Ectodermal cell (in vitro differentiated cells): ENCODE measurements around the gene PHLPP1.
"Not testable (repeated sequence)": the region's sequence is repeated elsewhere in the genome, so short reads cannot be mapped to it uniquely, and the experiment has no call there.

Experiments used
- H3K27ac ChIP-seq: 2 replicates; pipeline ENCODE4 v1.7.0; 2013; ENCODE audit warnings: mild to moderate bottlenecking, low read depth, low read length; ENCODE audit not compliant: insufficient read depth, poor library complexity, severe bottlenecking
- H3K27me3 ChIP-seq: 2 replicates; pipeline ENCODE4 v1.7.0; 2013; ENCODE audit warnings: mild to moderate bottlenecking, low read length; ENCODE audit not compliant: insufficient read depth, control insufficient read depth, poor library complexity, severe bottlenecking
- H3K36me3 ChIP-seq: one replicate; pipeline ENCODE4 v1.7.0; 2013; ENCODE audit warnings: low read length; ENCODE audit not compliant: control insufficient read depth, insufficient read depth
- H3K4me1 ChIP-seq: one replicate; pipeline ENCODE4 v1.7.0; 2013; ENCODE audit warnings: low read length; ENCODE audit not compliant: control insufficient read depth, insufficient read depth
- H3K4me3 ChIP-seq: 2 replicates; pipeline ENCODE4 v1.7.0; 2013; ENCODE audit warnings: low read depth, low read length, control low read depth; ENCODE audit not compliant: insufficient read depth
- H3K9me3 ChIP-seq: 2 replicates; pipeline ENCODE4 v1.7.0; 2013; ENCODE audit warnings: mild to moderate bottlenecking, low read length, moderate library complexity; ENCODE audit not compliant: control insufficient read depth
- WGBS, 2 experiments: methylation state at CpG; one replicate each; pipeline ENCODE4 v1.1.7; 2013; ENCODE audit warnings: missing lambda C conversion rate in 2 of 2; 5-methylcytosine and 5-hydroxymethylcytosine counted together

PHLPP1 gene

GRCh38 chr18:62729487-62730386 lies 14.4 kb downstream of the PHLPP1 start:
- WGBS, 2 experiments = 94% methylated on average over 11 to 13 of the region's 13 CpGs
- H3K36me3 ChIP-seq = no peaks in the 10 kb centered on the region

GRCh38 chr18:62730941-62731340 lies 15.6 kb downstream of the PHLPP1 start:
- H3K36me3 ChIP-seq = no peaks in the 10 kb centered on the region
- H3K4me3 ChIP-seq = no peak overlapping the region
- no peak overlapping the region for H3K27ac ChIP-seq
- 90 to 97% methylated on average over 3 of the region's 3 CpGs for WGBS, 2 experiments
- no peaks in the 10 kb centered on the region for H3K4me1 ChIP-seq
- no peaks in the 10 kb centered on the region for H3K9me3 ChIP-seq
- H3K27me3 ChIP-seq = no peaks in the 10 kb centered on the region

More at GRCh38 chr18:62729487-62730386, 14.4 kb downstream of the PHLPP1 start:
- no peaks in the 10 kb centered on the region for H3K27me3 ChIP-seq
- no peak overlapping the region for H3K27ac ChIP-seq
- H3K4me3 ChIP-seq = no peak overlapping the region
- no peaks in the 10 kb centered on the region for H3K9me3 ChIP-seq
- no peaks in the 10 kb centered on the region for H3K4me1 ChIP-seq

- Histone ChIP-seq H3K27ac (no peak overlapping the region), H3K27me3 (no peaks in the 10 kb centered on the region), H3K4me1 (no peaks in the 10 kb centered on the region), H3K9me3 (no peaks in the 10 kb centered on the region), H3K36me3 (no peaks in the 10 kb centered on the region), H3K4me3 (no peak overlapping the region)
- 94% methylated on average over 1 of the region's 1 CpG for WGBS, 2 experiments
Observed at GRCh38 chr18:62732617-62733016, 17.3 kb downstream of the PHLPP1 start.

GRCh38 chr18:62734290-62734689 lies 18.9 kb downstream of the PHLPP1 start:
- no peak overlapping the region for H3K27ac ChIP-seq
- H3K36me3 ChIP-seq = no peaks in the 10 kb centered on the region
- no peaks in the 10 kb centered on the region for H3K9me3 ChIP-seq
- H3K27me3 ChIP-seq = no peaks in the 10 kb centered on the region
- H3K4me3 ChIP-seq = no peak overlapping the region
- WGBS, 2 experiments = 93 to 100% methylated on average over 1 of the region's 1 CpG
- no peaks in the 10 kb centered on the region for H3K4me1 ChIP-seq

DNA sequence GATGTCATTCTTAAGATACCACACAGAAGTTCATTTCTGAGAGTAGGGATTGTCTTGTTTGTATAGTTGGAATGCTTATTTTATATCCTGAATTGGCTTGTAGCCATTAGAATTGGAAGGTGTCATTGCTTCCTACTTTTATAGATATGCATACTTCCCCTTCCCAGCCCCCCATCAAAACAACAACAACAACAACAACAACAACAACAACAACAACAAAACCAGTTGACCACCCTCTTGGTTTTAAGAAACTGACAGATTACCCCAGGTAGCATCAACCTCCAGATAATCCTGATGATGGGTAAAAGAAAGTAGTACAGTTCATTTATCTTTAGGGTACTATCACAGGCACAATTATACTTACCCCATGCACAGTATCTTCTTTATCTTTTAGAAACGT lies 20.0 kb downstream of the PHLPP1 start:
- no CpG with 5 or more reads among the region's 1 CpG for WGBS, 2 experiments
- Histone ChIP-seq H3K4me3 (no peak overlapping the region), H3K36me3 (no peaks in the 10 kb centered on the region)

DNA sequence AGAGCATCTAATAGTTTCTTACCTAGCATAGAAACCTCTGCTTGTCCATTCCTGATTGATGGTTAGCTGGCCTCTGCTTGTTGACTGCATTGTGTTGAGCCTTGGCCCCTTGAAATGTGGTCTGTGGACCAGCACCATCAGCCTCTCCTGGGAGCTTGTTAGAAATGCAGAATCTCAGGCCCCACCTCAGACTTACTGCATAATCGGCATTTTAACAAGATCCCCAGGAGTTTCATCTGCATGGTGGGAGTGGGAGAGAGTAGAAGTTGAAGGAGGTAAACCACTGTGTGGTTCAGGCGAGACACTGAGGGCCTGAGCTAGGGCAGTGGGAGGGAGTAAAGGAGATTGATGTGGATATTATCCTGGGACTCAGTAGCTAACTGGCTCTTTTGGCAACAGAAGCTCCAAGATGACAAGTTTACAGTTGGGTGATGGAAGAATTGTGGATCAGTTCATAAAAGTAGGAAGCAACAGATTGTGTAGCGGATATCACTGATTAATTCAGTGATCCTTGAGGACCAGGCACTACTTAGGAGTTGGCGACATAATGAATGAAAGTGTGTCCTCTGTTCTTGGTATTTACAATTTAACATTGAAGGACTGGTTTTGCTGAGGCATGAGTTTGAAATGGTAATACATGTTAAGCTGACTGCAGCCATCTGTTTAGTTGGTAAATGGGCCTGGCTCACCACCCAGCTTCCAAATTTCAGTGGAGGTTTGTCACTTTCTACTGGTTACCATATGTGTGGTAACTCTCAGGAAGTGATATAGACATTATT lies 20.9 kb downstream of the PHLPP1 start:
- H3K36me3 ChIP-seq = no peaks in the 10 kb centered on the region
- 94 to 98% methylated on average over 4 of the region's 4 CpGs for WGBS, 2 experiments
- no peaks in the 10 kb centered on the region for H3K27me3 ChIP-seq
- H3K4me1 ChIP-seq = peaks cover 3% of the 10 kb centered on the region
- no peak overlapping the region for H3K4me3 ChIP-seq
- no peaks in the 10 kb centered on the region for H3K9me3 ChIP-seq
- H3K27ac ChIP-seq = no peak overlapping the region

More for the DNA sequence above, 20.0 kb downstream of the PHLPP1 start:
- H3K4me1 ChIP-seq = peaks cover 3% of the 10 kb centered on the region
- no peaks in the 10 kb centered on the region for H3K27me3 ChIP-seq
- no peaks in the 10 kb centered on the region for H3K9me3 ChIP-seq
- no peak overlapping the region for H3K27ac ChIP-seq

- H3K4me3 ChIP-seq = no peak overlapping the region
- no peaks in the 10 kb centered on the region for H3K9me3 ChIP-seq
- peaks cover 3% of the 10 kb centered on the region for H3K4me1 ChIP-seq
- WGBS, 2 experiments = 89% methylated on average over 6 of the region's 6 CpGs
- H3K27ac ChIP-seq = no peak overlapping the region
- no peaks in the 10 kb centered on the region for H3K27me3 ChIP-seq
- no peaks in the 10 kb centered on the region for H3K36me3 ChIP-seq
Observed at GRCh38 chr18:62737241-62737873, 22.0 kb downstream of the PHLPP1 start.

DNA sequence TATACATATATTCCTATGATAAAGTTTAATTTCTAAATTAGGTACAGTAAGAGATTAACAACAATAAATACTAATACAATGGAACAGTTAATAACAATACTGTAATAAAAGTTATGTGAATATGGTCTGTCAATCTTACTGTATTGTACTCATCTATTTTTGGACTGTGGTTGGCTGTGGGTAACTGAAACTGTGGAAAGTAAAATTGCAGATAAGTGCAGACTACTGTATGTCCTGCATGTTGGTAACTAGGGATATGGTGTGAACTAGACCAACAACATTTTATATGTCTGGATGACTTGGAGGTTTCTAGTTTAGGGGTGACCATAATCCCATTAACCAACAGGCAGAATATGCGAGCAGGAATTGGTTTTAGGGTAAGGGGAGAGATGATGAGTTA lies 23.3 kb downstream of the PHLPP1 start:
- Histone ChIP-seq H3K4me3 (no peak overlapping the region), H3K4me1 (peaks cover 3% of the 10 kb centered on the region), H3K9me3 (no peaks in the 10 kb centered on the region), H3K36me3 (no peaks in the 10 kb centered on the region), H3K27me3 (no peaks in the 10 kb centered on the region), H3K27ac (no peak overlapping the region)
- WGBS, 2 experiments = 91 to 96% methylated on average over 1 of the region's 1 CpG

- no peak overlapping the region for H3K4me3 ChIP-seq
- WGBS, 2 experiments = 78 to 82% methylated on average over 4 to 5 of the region's 5 CpGs
- no peaks in the 10 kb centered on the region for H3K9me3 ChIP-seq
- no peaks in the 10 kb centered on the region for H3K36me3 ChIP-seq
- no peaks in the 10 kb centered on the region for H3K27me3 ChIP-seq
- H3K27ac ChIP-seq = no peak overlapping the region
- H3K4me1 ChIP-seq = peaks cover 3% of the 10 kb centered on the region
Observed at GRCh38 chr18:62739911-62740310, 24.6 kb downstream of the PHLPP1 start.

- H3K27me3 ChIP-seq, H3K4me1 ChIP-seq, H3K36me3 ChIP-seq, H3K27ac ChIP-seq, H3K9me3 ChIP-seq, H3K4me3 ChIP-seq: not testable (repeated sequence)
- 87 to 96% methylated on average over 5 of the region's 5 CpGs for whole genome bisulfite sequencing, 2 experiments
Observed at GRCh38 chr18:62740650-62741049, 25.3 kb downstream of the PHLPP1 start.
